Measurements from ENCODE around the gene ATP5ME. TPM values are rescaled to one million over a fixed set of nuclear protein-coding genes. Genes with fewer than 3 reads are reported as not detected.

Gene ATP5ME
- total RNA-seq, 1 experiment from 2014 or later: 330 TPM

GRCh38 chr4:624705-625590 lies 49.1 kb downstream of the ATP5ME start, which contains the start of gene PDE6B (continued):
- TF ChIP-seq CTCF (IDR thresholded peaks at IDR 0.05 in 2 of 3, conservative IDR thresholded peaks at IDR 0.05 in 1 of 3; ENCODE audit: borderline replicate concordance in 1 of 3, insufficient read depth in 1 of 3, low read depth in 2 of 3, low read length in 2 of 3) (no peak), ELF1 (IDR thresholded peaks at IDR 0.05; ENCODE audit: borderline replicate concordance, low read depth) (no peak), ZNF274 (IDR thresholded peaks at IDR 0.05; ENCODE audit: low read depth, low read length) (no peak)

- no peak overlapping the region for H3K4me2 ChIP-seq (ENCODE audit: low read length)
- no peak for DNase-seq (ENCODE audit: low read depth, low spot score)
- H3K9ac ChIP-seq (ENCODE audit: low read length): no peak overlapping the region
- H3K27me3 ChIP-seq (ENCODE audit: insufficient read depth, low read length): no peaks in the 10 kb centered on the region
- BruUV-seq (replicated peaks): no TSS peak
- H3K9me3 ChIP-seq (ENCODE audit: control insufficient read depth in 1 of 2, insufficient read depth in 1 of 2, low read depth in 1 of 2, low read length in 2 of 2): no peaks in the 10 kb centered on the region
- H3K9me2 ChIP-seq (ENCODE audit: insufficient read depth): no peaks in the 10 kb centered on the region
- no peaks in the 10 kb centered on the region for H4K20me1 ChIP-seq (ENCODE audit: insufficient read depth)
- intact Hi-C loops (cut with micrococcal nuclease): no loop called here
- H3K4me1 ChIP-seq (ENCODE audit: control insufficient read depth in 1 of 2, insufficient read depth in 2 of 2, low read length in 2 of 2): no peaks in the 10 kb centered on the region
- no peaks in the 10 kb centered on the region for H3K36me3 ChIP-seq (ENCODE audit: control insufficient read depth in 1 of 2, insufficient read depth in 2 of 2, low read length in 2 of 2)
- ChIA-PET RAD21 (ENCODE audit: low non-redundant PET in 1 of 2, low total read pairs in 2 of 2, uncharacterized antibody in 2 of 2, unreplicated experiment in 2 of 2) (no interaction called here), CTCF (no interaction called here), POLR2A (no interaction called here)
- H2AFZ ChIP-seq (ENCODE audit: low read depth, low read length, poor library complexity, severe bottlenecking): no peak overlapping the region
- no peaks in the 10 kb centered on the region for H3K79me2 ChIP-seq (ENCODE audit: insufficient read depth, low read length)
- no peak overlapping the region for H3K27ac ChIP-seq (ENCODE audit: low read depth, low read length)
- no peak for ATAC-seq
- no peak overlapping the region for H3K4me3 ChIP-seq (replicated peaks in 1 of 2; ENCODE audit: low read depth in 1 of 2, low read length in 2 of 2)
- TF ChIP-seq POLR2A (IDR thresholded peaks at IDR 0.05; ENCODE audit: borderline replicate concordance, extremely low read depth, insufficient read depth, insufficient read length): no peak
- TF ChIP-seq TCF7L2 (IDR thresholded peaks at IDR 0.05; ENCODE audit: borderline replicate concordance, extremely low read depth, insufficient read depth, insufficient read length): no peak
- TF ChIP-seq SRF (IDR thresholded peaks at IDR 0.05; ENCODE audit: low read depth): no peak
- no peak for TF ChIP-seq EZH2phosphoT487 (IDR thresholded peaks at IDR 0.05; ENCODE audit: borderline replicate concordance)
- no peak for TF ChIP-seq ATF3 (IDR thresholded peaks at IDR 0.05)
- TF ChIP-seq RAD21 (IDR thresholded peaks at IDR 0.05; ENCODE audit: low read depth): no peak
- no peak for TF ChIP-seq EGR1 (IDR thresholded peaks at IDR 0.05; ENCODE audit: low read depth)
- TF ChIP-seq ELF1 (IDR thresholded peaks at IDR 0.05; ENCODE audit: borderline replicate concordance, low read depth): no peak
- no peak for TF ChIP-seq EZH2 (IDR thresholded peaks at IDR 0.05)
- no peak for TF ChIP-seq ZFX (IDR thresholded peaks at IDR 0.05)
- TF ChIP-seq JUND (IDR thresholded peaks at IDR 0.05): no peak
- TF ChIP-seq SP1 (IDR thresholded peaks at IDR 0.05; ENCODE audit: low read depth): no peak
- no peak for TF ChIP-seq CEBPB (IDR thresholded peaks at IDR 0.05; ENCODE audit: low read depth)
- no peak for TF ChIP-seq SIN3A (IDR thresholded peaks at IDR 0.05; ENCODE audit: low read depth)
- no peak for TF ChIP-seq ZBTB33 (IDR thresholded peaks at IDR 0.05; ENCODE audit: extremely low read depth, insufficient replicate concordance, low read length)
- TF ChIP-seq YY1 (IDR thresholded peaks at IDR 0.05; ENCODE audit: extremely low read depth, insufficient replicate concordance, low read depth, low read length): no peak
- TF ChIP-seq MAX (IDR thresholded peaks at IDR 0.05): no peak
Measured at GRCh38 chr4:623914-624566, 50.0 kb downstream of the ATP5ME start.
